Measurements from ENCODE around the gene SNX20.

DNA sequence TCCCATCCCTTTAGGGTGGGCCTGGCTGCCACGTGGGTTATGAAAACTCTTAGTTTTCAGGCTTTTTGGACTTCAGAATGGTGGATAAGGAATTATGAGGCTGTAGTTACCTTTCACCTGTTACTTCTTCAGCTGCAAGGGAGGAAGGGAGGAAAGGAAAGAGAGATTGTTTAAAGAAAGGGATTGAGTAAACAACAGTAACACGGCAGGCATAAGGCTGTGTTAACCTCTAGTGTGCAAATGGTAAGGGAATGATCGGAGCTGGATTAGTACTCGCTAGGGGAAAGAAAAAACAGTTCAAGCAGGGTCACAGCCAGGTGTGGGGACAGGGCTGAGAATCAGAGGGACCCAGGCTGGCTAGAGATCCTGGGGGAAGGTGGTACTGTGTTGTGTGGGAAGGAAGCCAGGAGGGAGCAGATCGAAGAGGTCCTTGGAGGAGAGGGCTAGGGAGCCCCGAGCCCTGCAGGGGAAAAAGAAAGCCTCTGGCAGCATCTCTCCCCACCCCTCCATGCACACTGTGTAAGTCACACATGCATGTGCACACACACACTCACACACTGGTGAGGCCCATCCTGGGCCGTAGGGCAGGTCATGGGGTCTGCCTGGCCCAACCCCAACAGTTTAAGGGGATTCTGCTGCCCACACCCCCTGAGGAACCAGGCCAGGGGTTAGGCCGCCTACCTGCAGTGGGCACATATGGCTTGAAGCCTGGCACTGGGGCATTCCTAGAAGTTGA is 49.7 kb downstream of the SNX20 start:
- TF ChIP-seq GATA2 (IDR thresholded peaks at IDR 0.05; ENCODE audit: low read depth, low read length) (no peak), GATA3 (IDR thresholded peaks at IDR 0.05; ENCODE audit: low read depth, low read length) (no peak)
